ENCODE results near the gene NDUFV1.
"Not testable (repeated sequence)": the region's sequence is repeated elsewhere in the genome, so short reads cannot be mapped to it uniquely, and the experiment has no call there.

Gene NDUFV1

GRCh38 chr11:67645521-67646461, 39.1 kb downstream of the NDUFV1 start:
- H3K9me3 Mint-ChIP-seq = no peaks in the 10 kb centered on the region
- no peak for ATAC-seq
- H3K27ac Mint-ChIP-seq = peak overlapping the region; percentile 40
- peaks cover 62% of the 10 kb centered on the region for H3K4me1 Mint-ChIP-seq
- H3K4me3 Mint-ChIP-seq = no peak overlapping the region
- H3K36me3 Mint-ChIP-seq = no peaks in the 10 kb centered on the region
- H3K27me3 Mint-ChIP-seq = peaks cover 9% of the 10 kb centered on the region

- H3K9me3 Mint-ChIP-seq = no peaks in the 10 kb centered on the region
- peak overlapping the region; percentile 40 for H3K27ac Mint-ChIP-seq
- peak overlapping the region; percentile 30 for H3K4me3 Mint-ChIP-seq
- peak; percentile 58 for ATAC-seq
- peaks cover 9% of the 10 kb centered on the region for H3K27me3 Mint-ChIP-seq
- H3K36me3 Mint-ChIP-seq = no peaks in the 10 kb centered on the region
- peaks cover 65% of the 10 kb centered on the region for H3K4me1 Mint-ChIP-seq
These were observed 40.0 kb downstream of the NDUFV1 start for GRCh38 chr11:67646535-67647336.

- Mint-ChIP-seq H3K9me3 (no peaks in the 10 kb centered on the region), H3K27ac (peak overlapping the region; percentile 88), H3K4me1 (peaks cover 65% of the 10 kb centered on the region), H3K36me3 (no peaks in the 10 kb centered on the region), H3K4me3 (no peak overlapping the region), H3K27me3 (peaks cover 4% of the 10 kb centered on the region)
- no peak for ATAC-seq
These were observed 40.7 kb downstream of the NDUFV1 start for GRCh38 chr11:67647471-67647870.

GRCh38 chr11:67648140-67648795, 41.5 kb downstream of the NDUFV1 start:
- no peaks in the 10 kb centered on the region for H3K9me3 Mint-ChIP-seq
- H3K36me3 Mint-ChIP-seq = no peaks in the 10 kb centered on the region
- ATAC-seq = peak; percentile 89
- peaks cover 65% of the 10 kb centered on the region for H3K4me1 Mint-ChIP-seq
- H3K4me3 Mint-ChIP-seq = no peak overlapping the region
- peak overlapping the region; percentile 88 for H3K27ac Mint-ChIP-seq
- H3K27me3 Mint-ChIP-seq = no peaks in the 10 kb centered on the region

- peak; percentile 13 for ATAC-seq
- H3K4me3 Mint-ChIP-seq = peak overlapping the region; percentile 26
These were observed 42.3 kb downstream of the NDUFV1 start for GRCh38 chr11:67648796-67649613.

GRCh38 chr11:67649634-67650510, 43.1 kb downstream of the NDUFV1 start:
- H3K9me3 Mint-ChIP-seq = no peaks in the 10 kb centered on the region
- peaks cover 62% of the 10 kb centered on the region for H3K4me1 Mint-ChIP-seq

More at GRCh38 chr11:67648796-67649613, 42.3 kb downstream of the NDUFV1 start:
- H3K27ac Mint-ChIP-seq = peak overlapping the region; percentile 88
- H3K4me1 Mint-ChIP-seq = peaks cover 65% of the 10 kb centered on the region
- H3K27me3 Mint-ChIP-seq = no peaks in the 10 kb centered on the region
- no peaks in the 10 kb centered on the region for H3K36me3 Mint-ChIP-seq
- no peaks in the 10 kb centered on the region for H3K9me3 Mint-ChIP-seq

GRCh38 chr11:67651976-67652781, 45.4 kb downstream of the NDUFV1 start:
- no peaks in the 10 kb centered on the region for H3K36me3 Mint-ChIP-seq
- peaks cover 39% of the 10 kb centered on the region for H3K4me1 Mint-ChIP-seq
- H3K27me3 Mint-ChIP-seq = no peaks in the 10 kb centered on the region
- H3K27ac Mint-ChIP-seq = no peak overlapping the region
- no peak for ATAC-seq
- peaks cover 3% of the 10 kb centered on the region for H3K9me3 Mint-ChIP-seq
- H3K4me3 Mint-ChIP-seq = no peak overlapping the region

More at GRCh38 chr11:67649634-67650510, 43.1 kb downstream of the NDUFV1 start:
- H3K4me3 Mint-ChIP-seq = peak overlapping the region; percentile 84
- peak overlapping the region; percentile 88 for H3K27ac Mint-ChIP-seq
- no peaks in the 10 kb centered on the region for H3K36me3 Mint-ChIP-seq
- peak; percentile 1 for ATAC-seq
- no peaks in the 10 kb centered on the region for H3K27me3 Mint-ChIP-seq

GRCh38 chr11:67652965-67653845, 46.5 kb downstream of the NDUFV1 start:
- no peaks in the 10 kb centered on the region for H3K36me3 Mint-ChIP-seq
- H3K27ac Mint-ChIP-seq = no peak overlapping the region
- peaks cover 29% of the 10 kb centered on the region for H3K4me1 Mint-ChIP-seq
- no peak for ATAC-seq
- peaks cover 3% of the 10 kb centered on the region for H3K9me3 Mint-ChIP-seq
- H3K4me3 Mint-ChIP-seq = no peak overlapping the region
- H3K27me3 Mint-ChIP-seq = no peaks in the 10 kb centered on the region

- no peaks in the 10 kb centered on the region for H3K27me3 Mint-ChIP-seq
- H3K9me3 Mint-ChIP-seq = peaks cover 3% of the 10 kb centered on the region
- no peaks in the 10 kb centered on the region for H3K36me3 Mint-ChIP-seq
- no peak for ATAC-seq
- H3K4me3 Mint-ChIP-seq = no peak overlapping the region
- no peak overlapping the region for H3K27ac Mint-ChIP-seq
- peaks cover 27% of the 10 kb centered on the region for H3K4me1 Mint-ChIP-seq
These were observed 47.5 kb downstream of the NDUFV1 start for GRCh38 chr11:67654225-67654624.

GRCh38 chr11:67656278-67656922, 49.7 kb downstream of the NDUFV1 start:
- Mint-ChIP-seq H3K4me3 (no peak overlapping the region), H3K9me3 (peaks cover 3% of the 10 kb centered on the region), H3K27ac (no peak overlapping the region), H3K27me3 (no peaks in the 10 kb centered on the region), H3K4me1 (peaks cover 8% of the 10 kb centered on the region), H3K36me3 (no peaks in the 10 kb centered on the region)
- ATAC-seq = peak; percentile 51

- Mint-ChIP-seq H3K36me3 (no peaks in the 10 kb centered on the region), H3K27ac (no peak overlapping the region), H3K4me1 (peaks cover 8% of the 10 kb centered on the region), H3K4me3 (no peak overlapping the region), H3K9me3 (peaks cover 3% of the 10 kb centered on the region), H3K27me3 (no peaks in the 10 kb centered on the region)
- no peak for ATAC-seq
These were observed 50.6 kb downstream of the NDUFV1 start for GRCh38 chr11:67657300-67657699.

- H3K27ac Mint-ChIP-seq, H3K4me3 Mint-ChIP-seq, ATAC-seq, H3K27me3 Mint-ChIP-seq, H3K9me3 Mint-ChIP-seq, H3K36me3 Mint-ChIP-seq, H3K4me1 Mint-ChIP-seq: not testable (repeated sequence)
These were observed 53.0 kb downstream of the NDUFV1 start for GRCh38 chr11:67659651-67660165.

Data from stimulated activated memory B cell treated with anti-CD40 and anti-IgM and Interleukin-4, amounts not matched to agents 10 μg/mL and 1 μg/mL and 100 μg/mL, for 72 hours (primary cell).